ENCODE measurements around the gene PITRM1.
"Not testable (repeated sequence)": the region's sequence is repeated elsewhere in the genome, so short reads cannot be mapped to it uniquely, and the experiment has no call there.

The PITRM1 gene

DNA sequence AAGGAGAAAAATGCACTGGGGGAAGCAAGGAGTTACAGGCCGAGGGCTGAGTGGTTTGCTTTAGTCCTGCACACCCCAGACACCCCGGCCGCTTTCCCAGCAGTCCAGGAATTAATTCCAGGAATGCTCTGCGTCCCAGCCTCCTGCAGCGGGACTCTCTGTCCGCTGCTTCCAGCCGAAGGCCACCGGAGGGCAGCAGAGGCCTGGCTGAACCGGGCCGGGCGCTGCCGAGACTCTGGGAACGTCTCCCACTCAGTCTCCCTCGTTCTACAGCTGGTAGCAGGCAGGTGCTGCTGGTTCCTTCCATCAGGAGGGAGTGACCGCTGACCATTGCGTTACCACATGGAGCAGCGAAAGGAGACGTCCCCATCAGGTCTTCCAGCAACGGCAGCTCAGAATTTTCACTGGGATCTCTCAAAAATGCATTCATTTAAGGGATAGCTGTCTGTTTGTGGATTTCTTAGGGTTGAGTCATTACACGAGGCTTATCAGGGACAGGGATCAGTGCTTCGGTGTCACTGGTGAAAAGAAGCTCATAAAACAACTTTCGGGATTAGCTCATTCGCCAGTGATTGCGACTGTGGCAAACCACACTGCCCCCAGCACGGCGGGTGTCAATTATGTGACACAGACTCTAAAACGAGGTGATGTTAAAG is 24.9 kb upstream of the PITRM1 start:
- DNase-seq (ENCODE audit: low read depth in 2 of 2) = peak; percentile 47 to 61

GRCh38 chr10:3196958-3197347 is 24.4 kb upstream of the PITRM1 start:
- no peak for DNase-seq (ENCODE audit: low read depth in 2 of 2)

GRCh38 chr10:3196482-3196881 is 23.9 kb upstream of the PITRM1 start:
- DNase-seq (ENCODE audit: low read depth in 2 of 2) = no peak

DNA sequence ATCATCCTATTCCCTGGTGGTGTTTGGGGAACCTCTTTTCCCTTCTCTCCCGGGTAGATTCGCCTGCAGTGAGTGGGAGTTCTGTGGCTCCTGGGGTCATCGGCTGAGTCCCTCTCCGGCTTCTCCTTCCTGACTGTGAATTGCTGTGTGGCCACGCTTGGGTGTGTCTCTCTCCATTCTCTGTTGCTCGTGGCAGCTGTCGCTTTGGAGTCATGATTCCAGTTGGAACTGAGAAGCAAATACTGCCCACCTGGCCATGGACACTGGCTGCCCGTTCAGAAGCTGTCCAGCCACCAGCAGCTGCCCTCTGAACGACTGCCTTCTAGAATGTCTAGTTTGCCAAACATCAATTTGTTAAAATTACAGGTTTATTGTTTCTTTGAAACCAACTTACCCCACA is 23.1 kb upstream of the PITRM1 start:
- no peak for DNase-seq (ENCODE audit: low read depth in 2 of 2)

DNA sequence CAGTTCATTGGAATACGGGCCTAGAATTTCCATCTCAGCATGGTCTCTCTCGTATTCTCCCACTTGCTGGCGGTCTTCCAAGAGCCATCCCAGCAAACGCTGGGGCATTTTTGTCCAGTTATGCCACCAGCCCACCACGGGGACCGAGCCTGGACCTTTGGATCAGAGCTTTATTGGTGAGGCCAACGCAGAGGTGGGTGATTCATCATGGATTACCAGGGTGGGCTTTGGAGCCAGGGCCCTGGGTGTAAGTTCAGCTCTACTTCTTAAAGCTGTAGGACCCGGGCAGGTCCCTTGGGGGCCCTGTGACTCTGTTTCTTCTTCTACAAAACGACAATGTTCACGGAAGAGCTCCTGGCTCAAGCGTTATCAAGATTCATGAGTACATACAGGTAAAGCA is 22.7 kb upstream of the PITRM1 start:
- no peak for DNase-seq (ENCODE audit: low read depth in 2 of 2)

GRCh38 chr10:3194871-3195270 is 22.3 kb upstream of the PITRM1 start:
- no peak for DNase-seq (ENCODE audit: low read depth in 2 of 2)

DNA sequence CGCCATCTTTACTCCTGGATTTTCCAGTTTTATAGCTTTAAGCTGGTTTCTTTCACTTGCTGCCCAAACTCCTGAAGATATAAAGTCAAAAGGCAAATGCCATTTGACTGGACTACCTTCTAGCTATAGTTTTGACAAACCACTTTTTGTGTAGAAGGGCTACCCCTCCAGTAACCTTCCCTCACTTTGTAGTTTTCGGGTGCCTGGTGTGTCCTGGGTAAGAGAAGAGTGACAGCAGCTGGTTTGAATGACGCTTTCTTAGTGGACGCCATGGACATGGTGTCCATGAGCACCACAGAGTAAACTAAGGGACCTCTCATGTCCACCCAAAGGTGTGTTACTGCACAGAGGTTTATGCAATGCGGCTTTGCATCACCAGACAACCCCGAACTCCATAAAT is 21.2 kb upstream of the PITRM1 start:
- DNase-seq (ENCODE audit: low read depth in 2 of 2) = no peak

DNA sequence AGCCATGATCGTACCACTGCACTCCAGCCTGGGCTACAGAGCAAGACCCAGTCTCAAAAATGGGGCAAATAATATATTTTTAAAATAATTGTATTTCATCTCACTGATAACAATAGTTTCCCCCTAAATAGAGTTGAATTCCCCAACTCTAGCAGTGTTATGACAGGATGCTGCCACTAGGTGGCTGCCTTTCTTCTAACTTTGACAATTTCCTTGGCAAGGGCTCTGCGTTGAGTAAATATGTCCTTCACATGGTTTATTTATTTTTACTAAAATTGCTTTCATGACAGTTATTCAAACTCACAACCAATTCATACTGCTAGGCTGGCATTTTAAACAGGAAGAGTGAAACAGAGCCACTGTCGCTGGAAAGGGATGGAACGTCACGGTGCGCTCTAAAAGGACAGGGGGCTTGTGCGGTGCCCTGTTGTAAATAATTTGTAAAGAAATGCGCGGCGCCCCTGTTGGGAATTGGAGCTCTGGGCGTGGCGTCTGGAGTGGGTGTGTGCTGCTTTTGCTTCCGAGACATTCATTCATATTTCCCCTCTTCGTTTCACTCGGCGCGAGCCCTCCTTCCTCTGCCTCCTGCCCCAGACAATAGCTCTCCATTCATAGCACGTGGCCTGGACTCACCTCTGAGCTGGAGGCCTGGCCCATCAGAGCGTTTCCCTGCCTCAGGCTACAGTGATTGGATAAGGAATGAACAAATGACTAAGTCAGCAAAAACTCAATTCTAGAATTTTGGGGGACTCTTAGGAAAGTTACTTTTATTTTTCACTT is 20.5 kb upstream of the PITRM1 start:
- no peak for DNase-seq (ENCODE audit: low read depth in 2 of 2)

- no peak for DNase-seq (ENCODE audit: low read depth in 2 of 2)
Observed at GRCh38 chr10:3190817-3191216, 18.2 kb upstream of the PITRM1 start.

- DNase-seq (ENCODE audit: low read depth in 2 of 2) = not testable (repeated sequence)
Observed at GRCh38 chr10:3187229-3187628, 14.6 kb upstream of the PITRM1 start.

DNA sequence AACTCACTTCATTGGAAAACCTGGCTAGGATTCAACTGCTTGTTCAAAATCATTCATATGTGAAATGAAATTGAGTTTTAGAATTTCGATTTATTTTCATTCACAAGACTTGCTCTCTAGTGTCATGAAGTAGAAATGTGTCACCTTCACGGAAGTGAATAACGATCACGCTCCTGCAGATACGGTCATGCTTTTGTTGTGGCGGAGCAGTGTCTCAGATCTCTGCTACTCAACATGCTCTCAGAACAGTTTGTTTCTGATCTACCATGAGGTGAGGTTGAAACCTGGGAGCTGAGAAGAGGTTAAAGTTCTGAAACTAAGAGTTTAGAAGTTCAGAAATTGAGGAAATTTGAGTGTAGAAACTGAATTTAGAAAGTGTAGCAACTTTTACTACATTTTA is 13.8 kb upstream of the PITRM1 start:
- peak in 1 of 2 donors; percentile 37 for DNase-seq (ENCODE audit: low read depth in 2 of 2)

DNA sequence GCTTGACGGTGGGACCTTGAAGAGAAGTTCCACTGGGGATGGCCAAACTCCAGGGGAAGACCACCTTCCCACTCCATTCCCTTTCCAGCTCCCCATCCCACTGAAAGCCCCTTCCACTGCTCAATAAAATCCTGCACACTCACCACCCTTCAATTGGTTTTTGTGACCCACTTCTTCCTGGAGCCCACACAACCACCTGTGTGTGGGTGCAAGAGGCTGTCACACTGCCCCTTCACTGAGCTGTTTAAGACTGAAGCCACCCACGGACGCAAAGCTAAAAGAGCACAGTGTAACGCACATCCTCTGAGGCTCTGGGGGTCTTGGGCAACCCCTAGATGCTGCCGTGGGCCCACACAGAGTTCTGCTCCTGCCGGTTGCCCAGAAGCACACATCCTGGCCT is 12.8 kb upstream of the PITRM1 start:
- no peak for DNase-seq (ENCODE audit: low read depth in 2 of 2)

DNA sequence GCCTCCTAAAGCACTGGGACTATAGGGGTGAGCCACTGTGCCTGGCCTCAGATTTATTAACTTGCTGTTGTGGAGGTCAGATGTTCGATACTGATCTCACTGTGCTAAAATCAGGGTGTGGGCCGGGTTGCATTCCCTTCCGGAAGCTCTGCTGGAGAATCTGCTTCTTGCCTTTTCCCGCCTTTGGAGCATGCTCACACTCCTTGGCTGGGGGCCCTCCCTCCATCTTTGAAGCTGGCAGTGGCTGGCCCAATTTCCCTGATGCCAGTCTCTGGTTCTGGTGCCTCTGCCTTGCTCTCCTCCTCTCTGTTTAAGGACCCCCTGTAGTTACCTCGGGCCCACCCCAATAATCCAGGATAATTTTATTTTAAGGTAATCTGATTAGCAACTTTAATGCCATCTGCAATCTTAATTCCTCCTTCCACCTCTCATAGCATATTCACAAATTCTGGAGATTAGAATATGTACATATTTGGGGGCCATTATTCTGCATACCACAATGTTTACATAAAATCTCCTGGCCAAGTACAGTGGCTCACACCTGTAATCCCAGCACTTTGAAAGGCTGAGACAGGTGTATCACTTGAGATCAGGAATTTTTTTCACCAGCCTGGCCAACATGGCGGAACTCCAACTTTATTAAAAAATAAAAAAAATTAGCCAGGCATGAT is 7.9 kb upstream of the PITRM1 start:
- DNase-seq (ENCODE audit: low read depth in 2 of 2) = no peak

DNA sequence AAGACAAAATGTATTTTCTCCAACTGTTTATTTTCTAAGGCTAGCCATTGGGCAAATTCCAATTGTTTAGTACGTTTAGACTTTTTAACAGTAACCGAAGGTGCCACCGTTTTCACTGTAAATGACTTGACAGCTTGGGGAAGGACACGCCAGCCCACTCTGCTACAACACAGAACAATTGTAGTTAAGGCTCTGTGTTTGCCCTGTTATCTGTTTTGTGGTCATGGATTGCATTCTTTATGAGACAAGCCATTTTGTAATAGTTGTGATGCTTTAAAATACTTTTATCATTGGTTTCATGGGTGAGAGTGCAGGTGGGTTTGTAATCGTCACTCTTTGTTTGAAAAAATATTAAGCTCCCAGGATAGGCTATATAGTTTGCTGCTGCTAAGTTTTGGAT is 6.6 kb upstream of the PITRM1 start:
- no peak for DNase-seq (ENCODE audit: low read depth in 2 of 2)

DNA sequence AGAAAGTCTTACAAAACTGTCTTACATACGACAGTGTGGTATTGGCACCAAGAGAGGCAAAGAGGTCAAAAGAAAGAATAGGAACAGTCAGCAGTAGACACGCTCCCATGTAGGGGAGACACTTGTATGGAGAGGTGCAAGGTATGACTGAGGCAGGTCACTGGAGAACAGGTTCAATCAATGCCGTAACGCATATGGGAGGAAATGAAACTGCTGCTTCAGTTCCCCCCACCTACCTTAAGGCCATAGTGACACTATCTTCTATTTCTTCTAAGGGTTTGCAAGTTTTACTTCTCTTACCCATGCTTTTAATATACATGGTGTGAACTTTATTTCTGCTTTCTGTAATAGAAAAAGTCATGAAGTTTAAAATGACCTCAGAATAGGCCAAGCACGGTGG is 5.5 kb upstream of the PITRM1 start:
- no peak for DNase-seq (ENCODE audit: low read depth in 2 of 2)

DNA sequence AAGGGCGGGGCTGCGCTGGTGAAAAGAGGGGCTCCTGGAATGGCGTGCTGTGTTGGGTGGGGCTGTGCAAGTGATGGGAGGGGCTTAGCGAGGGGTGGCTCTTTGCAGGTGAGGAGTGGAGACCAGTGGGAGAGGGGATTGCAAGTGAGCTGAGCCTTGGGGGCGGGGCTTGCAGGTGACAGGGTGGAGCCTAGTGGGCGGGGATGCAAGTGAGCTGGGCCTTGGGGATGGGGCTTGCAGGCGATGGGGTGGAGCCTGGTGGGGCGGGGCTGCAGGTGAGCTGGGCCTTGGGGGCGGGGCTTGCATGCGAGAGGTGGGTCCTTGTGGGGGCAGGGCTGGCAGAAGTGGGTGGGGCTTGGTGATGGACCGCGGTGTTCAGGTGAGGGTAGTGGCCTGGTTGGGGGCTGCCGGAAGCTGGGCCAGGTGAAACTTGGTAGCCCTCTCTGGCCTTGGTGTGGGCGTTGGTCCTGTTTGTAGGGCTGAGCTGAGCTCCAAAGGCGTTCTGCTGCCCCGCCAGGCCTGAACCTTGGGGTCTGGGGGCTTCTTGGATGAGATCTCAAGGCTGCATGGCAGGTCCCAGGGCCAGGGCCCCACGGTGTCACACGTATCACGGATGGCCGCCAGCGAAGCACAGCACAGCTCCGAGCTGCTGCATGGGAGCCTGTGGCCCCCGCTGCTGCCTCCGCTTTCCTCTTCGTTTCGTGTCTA is 743 bp upstream of the PITRM1 start:
- DNase-seq (ENCODE audit: low read depth in 2 of 2) = no peak

GRCh38 chr10:3172081-3172445 is 519 bp downstream of the PITRM1 start:
- DNase-seq (ENCODE audit: low read depth in 2 of 2) = peak in 1 of 2 donors; percentile 30

DNA sequence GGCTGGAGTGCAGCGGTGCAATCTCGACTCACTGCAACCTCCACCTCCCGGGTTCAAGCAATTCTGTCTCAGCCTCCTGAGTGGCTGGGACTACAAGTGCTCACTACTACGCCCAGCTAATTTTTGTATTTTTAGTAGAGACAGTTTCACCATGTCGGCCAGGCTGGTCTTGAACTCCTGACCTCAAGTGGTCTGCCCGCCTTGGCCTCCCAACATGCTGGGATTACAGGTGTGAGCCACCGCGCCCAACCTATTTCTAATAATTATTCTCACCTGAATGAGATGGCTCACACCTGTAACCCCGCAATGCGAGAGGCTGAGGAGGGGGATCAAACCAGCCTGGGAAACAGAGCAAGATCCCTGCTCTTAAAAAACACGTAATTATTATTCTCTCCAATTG is 1.1 kb downstream of the PITRM1 start:
- DNase-seq (ENCODE audit: low read depth in 2 of 2) = not testable (repeated sequence)

- no peak for DNase-seq (ENCODE audit: low read depth in 2 of 2)
Observed at GRCh38 chr10:3169673-3170072, 2.9 kb downstream of the PITRM1 start.

DNA sequence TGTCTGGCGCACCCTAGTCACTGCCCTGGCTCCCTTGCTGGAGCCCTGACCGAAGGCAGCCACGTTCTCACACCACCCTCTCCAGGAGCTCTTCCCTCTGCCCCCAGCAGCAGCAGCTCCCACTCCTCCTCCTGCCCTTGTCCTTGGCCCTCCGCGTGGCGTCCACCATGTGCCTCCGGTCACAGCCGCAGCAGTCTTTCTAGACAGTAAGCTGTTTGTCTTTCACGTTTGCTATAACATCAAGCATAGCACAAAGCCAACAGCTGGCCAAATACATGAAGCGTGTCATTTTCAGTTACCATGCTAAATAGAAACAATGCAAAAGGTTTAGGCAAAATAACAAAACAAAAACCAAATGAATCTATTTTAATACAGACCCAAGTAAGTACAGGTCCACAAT is 3.3 kb downstream of the PITRM1 start:
- DNase-seq (ENCODE audit: low read depth in 2 of 2) = no peak

DNA sequence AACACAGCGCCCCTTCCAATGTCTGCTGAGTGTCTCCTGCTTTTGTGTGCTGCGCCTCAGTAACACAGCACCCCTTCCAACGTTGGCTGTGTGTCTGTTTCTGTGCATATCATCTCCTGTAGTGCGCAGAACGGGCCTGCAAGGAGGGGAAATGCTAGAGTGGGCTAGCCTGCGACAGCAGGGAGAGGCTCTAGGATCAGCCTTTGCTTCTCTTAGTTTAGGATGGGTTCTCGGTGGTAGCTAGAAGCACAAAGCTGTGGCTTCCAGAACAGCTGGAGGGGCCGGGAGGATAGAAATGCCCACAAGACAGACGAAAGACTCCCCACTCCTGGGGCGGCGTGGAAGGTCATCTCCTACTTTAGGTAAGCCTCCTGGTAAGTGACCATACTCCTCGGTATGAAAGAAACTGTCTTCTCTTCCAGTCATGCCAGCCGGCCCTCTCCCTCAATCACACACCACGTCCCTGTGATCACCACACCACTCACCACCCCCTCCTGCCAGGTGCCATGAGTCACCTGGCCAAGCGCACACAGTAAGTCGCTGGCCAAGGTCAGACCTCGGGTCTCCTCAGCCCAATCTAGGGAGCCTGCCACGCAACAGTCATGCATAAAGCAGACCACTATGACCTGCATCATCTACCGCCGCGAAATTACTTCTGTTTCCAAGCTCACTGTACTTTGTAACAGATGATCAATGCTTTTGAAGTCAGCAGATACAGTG is 4.8 kb downstream of the PITRM1 start:
- DNase-seq (ENCODE audit: low read depth in 2 of 2) = no peak

All from stimulated activated CD8-positive, alpha-beta memory T cell treated with anti-CD3 and anti-CD28 coated beads, Interleukin-15, amount 100 ng/mL, for 4 hours (primary cell).